ENCODE data around the gene ANKRD63.

DNA sequence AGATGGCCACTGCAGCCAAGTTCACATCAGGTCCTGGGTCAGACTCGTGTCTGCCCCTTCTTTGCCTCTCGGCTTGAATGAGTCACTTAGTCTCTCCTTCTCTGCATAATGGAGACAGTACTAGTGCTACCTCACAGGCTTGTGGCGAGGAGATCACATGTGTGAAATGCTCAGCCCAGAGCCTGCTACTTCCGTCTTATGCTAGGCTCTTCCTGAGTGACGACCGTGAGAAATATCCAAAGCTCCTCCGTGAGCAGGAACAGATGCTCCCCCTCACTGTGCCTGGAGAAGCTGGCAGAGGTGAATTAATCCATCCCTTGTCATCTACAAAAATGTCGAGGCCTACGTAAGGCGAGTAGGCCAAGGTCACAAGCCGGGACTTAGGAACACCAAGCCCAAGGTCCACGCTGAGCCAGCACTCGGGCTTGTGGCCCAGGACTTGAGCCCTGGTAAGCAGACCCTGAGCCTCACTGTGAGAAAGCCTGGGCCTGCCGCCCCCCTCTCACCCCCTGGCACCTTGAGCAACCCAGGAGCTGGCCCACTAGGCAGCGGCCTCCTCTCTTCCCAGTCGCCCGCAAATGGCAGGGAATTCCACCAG lies 26.1 kb downstream of the ANKRD63 start:
- no peak for TF ChIP-seq EZH2 (IDR thresholded peaks at IDR 0.05; ENCODE audit: low read length, missing control alignments)
- TF ChIP-seq, protein P1, sequence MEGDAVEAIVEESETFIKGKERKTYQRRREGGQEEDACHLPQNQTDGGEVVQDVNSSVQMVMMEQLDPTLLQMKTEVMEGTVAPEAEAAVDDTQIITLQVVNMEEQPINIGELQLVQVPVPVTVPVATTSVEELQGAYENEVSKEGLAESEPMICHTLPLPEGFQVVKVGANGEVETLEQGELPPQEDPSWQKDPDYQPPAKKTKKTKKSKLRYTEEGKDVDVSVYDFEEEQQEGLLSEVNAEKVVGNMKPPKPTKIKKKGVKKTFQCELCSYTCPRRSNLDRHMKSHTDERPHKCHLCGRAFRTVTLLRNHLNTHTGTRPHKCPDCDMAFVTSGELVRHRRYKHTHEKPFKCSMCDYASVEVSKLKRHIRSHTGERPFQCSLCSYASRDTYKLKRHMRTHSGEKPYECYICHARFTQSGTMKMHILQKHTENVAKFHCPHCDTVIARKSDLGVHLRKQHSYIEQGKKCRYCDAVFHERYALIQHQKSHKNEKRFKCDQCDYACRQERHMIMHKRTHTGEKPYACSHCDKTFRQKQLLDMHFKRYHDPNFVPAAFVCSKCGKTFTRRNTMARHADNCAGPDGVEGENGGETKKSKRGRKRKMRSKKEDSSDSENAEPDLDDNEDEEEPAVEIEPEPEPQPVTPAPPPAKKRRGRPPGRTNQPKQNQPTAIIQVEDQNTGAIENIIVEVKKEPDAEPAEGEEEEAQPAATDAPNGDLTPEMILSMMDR (conservative IDR thresholded peaks at IDR 0.05 in 1 of 2, IDR thresholded peaks at IDR 0.05 in 1 of 2; ENCODE audit: low read depth in 1 of 2, low read length in 2 of 2), result no peak

Measured in fibroblast of lung (primary cell).